Measurements from ENCODE around the gene VWF. TPM values are rescaled to one million over a fixed set of nuclear protein-coding genes. Genes with fewer than 3 reads are reported as not detected.

The VWF gene
- total and polyA plus RNA-seq, 2 experiments from 2014 or later = 0.42 to 0.56 TPM

DNA sequence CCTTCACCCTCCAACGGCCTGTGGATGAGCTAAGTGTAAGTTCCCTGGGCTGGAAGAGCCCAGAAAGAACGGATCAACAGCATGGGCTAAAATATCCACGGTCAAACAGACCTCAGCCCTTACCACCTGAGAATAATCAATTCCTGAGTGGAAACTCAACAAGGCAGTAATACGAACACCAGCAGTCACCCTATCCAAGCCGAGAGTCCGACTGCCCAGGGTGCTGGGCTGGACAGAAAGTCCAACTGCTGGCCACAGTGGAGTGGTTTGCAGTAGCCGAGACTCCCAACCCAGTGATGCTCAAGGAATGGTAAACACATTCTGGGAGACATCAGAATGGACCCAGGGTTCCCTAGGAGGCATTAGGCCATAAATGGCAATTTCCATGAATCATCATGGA lies 216.2 kb downstream of the VWF start:
- H3K27ac Mint-ChIP-seq = no peak overlapping the region
- no peaks in the 10 kb centered on the region for H3K27me3 ChIP-seq (ENCODE audit: insufficient read depth)
- H3K4me2 ChIP-seq = no peak overlapping the region
- ATAC-seq (no peak), DNase-seq (ENCODE audit: low spot score) (no peak)
- no peak overlapping the region for H3K4me3 Mint-ChIP-seq
- no peaks in the 10 kb centered on the region for H3F3A ChIP-seq (replicated peaks; ENCODE audit: low read depth)
- H3K36me3 ChIP-seq (ENCODE audit: insufficient read depth) = no peaks in the 10 kb centered on the region
- no peak overlapping the region for H3K27ac ChIP-seq (ENCODE audit: low read depth)
- H3K9me2 ChIP-seq (ENCODE audit: insufficient read depth) = no peaks in the 10 kb centered on the region
- peaks cover 2% of the 10 kb centered on the region; the same call in 1 of the 3 replicates for H3K4me1 Mint-ChIP-seq
- TF ChIP-seq STAT1 (IDR thresholded peaks at IDR 0.05; ENCODE audit: unreplicated experiment) (no peak), ZNF114 (CRISPR knock-in tag; IDR thresholded peaks at IDR 0.05) (no peak), EZH2phosphoT487 (IDR thresholded peaks at IDR 0.05; ENCODE audit: unreplicated experiment) (no peak), NANOG (IDR thresholded peaks at IDR 0.05; ENCODE audit: borderline replicate concordance) (no peak), ZNF331 (CRISPR knock-in tag; IDR thresholded peaks at IDR 0.05; ENCODE audit: low read depth) (no peak), POLR2AphosphoS5 (IDR thresholded peaks at IDR 0.05; ENCODE audit: low read depth) (no peak), CREB1 (CRISPR knock-in tag; IDR thresholded peaks at IDR 0.05; ENCODE audit: low read depth) (no peak), EZH2 (IDR thresholded peaks at IDR 0.05; ENCODE audit: low read depth, unreplicated experiment) (no peak), JUNB (IDR thresholded peaks at IDR 0.05; ENCODE audit: unreplicated experiment) (no peak)
- TF ChIP-seq, protein P1, sequence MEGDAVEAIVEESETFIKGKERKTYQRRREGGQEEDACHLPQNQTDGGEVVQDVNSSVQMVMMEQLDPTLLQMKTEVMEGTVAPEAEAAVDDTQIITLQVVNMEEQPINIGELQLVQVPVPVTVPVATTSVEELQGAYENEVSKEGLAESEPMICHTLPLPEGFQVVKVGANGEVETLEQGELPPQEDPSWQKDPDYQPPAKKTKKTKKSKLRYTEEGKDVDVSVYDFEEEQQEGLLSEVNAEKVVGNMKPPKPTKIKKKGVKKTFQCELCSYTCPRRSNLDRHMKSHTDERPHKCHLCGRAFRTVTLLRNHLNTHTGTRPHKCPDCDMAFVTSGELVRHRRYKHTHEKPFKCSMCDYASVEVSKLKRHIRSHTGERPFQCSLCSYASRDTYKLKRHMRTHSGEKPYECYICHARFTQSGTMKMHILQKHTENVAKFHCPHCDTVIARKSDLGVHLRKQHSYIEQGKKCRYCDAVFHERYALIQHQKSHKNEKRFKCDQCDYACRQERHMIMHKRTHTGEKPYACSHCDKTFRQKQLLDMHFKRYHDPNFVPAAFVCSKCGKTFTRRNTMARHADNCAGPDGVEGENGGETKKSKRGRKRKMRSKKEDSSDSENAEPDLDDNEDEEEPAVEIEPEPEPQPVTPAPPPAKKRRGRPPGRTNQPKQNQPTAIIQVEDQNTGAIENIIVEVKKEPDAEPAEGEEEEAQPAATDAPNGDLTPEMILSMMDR (conservative IDR thresholded peaks at IDR 0.05; ENCODE audit: low read depth in 2 of 2) = no peak
- TF ChIP-seq, protein P2, sequence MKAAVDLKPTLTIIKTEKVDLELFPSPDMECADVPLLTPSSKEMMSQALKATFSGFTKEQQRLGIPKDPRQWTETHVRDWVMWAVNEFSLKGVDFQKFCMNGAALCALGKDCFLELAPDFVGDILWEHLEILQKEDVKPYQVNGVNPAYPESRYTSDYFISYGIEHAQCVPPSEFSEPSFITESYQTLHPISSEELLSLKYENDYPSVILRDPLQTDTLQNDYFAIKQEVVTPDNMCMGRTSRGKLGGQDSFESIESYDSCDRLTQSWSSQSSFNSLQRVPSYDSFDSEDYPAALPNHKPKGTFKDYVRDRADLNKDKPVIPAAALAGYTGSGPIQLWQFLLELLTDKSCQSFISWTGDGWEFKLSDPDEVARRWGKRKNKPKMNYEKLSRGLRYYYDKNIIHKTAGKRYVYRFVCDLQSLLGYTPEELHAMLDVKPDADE (IDR thresholded peaks at IDR 0.05) = no peak
- TF ChIP-seq, protein P3, sequence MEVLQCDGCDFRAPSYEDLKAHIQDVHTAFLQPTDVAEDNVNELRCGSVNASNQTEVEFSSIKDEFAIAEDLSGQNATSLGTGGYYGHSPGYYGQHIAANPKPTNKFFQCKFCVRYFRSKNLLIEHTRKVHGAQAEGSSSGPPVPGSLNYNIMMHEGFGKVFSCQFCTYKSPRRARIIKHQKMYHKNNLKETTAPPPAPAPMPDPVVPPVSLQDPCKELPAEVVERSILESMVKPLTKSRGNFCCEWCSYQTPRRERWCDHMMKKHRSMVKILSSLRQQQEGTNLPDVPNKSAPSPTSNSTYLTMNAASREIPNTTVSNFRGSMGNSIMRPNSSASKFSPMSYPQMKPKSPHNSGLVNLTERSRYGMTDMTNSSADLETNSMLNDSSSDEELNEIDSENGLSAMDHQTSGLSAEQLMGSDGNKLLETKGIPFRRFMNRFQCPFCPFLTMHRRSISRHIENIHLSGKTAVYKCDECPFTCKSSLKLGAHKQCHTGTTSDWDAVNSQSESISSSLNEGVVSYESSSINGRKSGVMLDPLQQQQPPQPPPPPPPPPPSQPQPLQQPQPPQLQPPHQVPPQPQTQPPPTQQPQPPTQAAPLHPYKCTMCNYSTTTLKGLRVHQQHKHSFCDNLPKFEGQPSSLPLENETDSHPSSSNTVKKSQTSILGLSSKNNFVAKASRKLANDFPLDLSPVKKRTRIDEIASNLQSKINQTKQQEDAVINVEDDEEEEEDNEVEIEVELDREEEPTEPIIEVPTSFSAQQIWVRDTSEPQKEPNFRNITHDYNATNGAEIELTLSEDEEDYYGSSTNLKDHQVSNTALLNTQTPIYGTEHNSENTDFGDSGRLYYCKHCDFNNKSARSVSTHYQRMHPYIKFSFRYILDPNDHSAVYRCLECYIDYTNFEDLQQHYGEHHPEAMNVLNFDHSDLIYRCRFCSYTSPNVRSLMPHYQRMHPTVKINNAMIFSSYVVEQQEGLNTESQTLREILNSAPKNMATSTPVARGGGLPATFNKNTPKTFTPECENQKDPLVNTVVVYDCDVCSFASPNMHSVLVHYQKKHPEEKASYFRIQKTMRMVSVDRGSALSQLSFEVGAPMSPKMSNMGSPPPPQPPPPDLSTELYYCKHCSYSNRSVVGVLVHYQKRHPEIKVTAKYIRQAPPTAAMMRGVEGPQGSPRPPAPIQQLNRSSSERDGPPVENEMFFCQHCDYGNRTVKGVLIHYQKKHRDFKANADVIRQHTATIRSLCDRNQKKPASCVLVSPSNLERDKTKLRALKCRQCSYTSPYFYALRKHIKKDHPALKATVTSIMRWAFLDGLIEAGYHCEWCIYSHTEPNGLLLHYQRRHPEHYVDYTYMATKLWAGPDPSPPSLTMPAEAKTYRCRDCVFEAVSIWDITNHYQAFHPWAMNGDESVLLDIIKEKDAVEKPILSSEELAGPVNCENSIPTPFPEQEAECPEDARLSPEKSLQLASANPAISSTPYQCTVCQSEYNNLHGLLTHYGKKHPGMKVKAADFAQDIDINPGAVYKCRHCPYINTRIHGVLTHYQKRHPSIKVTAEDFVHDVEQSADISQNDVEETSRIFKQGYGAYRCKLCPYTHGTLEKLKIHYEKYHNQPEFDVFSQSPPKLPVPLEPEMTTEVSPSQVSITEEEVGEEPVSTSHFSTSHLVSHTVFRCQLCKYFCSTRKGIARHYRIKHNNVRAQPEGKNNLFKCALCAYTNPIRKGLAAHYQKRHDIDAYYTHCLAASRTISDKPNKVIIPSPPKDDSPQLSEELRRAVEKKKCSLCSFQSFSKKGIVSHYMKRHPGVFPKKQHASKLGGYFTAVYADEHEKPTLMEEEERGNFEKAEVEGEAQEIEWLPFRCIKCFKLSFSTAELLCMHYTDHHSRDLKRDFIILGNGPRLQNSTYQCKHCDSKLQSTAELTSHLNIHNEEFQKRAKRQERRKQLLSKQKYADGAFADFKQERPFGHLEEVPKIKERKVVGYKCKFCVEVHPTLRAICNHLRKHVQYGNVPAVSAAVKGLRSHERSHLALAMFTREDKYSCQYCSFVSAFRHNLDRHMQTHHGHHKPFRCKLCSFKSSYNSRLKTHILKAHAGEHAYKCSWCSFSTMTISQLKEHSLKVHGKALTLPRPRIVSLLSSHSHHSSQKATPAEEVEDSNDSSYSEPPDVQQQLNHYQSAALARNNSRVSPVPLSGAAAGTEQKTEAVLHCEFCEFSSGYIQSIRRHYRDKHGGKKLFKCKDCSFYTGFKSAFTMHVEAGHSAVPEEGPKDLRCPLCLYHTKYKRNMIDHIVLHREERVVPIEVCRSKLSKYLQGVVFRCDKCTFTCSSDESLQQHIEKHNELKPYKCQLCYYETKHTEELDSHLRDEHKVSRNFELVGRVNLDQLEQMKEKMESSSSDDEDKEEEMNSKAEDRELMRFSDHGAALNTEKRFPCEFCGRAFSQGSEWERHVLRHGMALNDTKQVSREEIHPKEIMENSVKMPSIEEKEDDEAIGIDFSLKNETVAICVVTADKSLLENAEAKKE (CRISPR knock-in tag; IDR thresholded peaks at IDR 0.05) = no peak
- TF ChIP-seq, protein P4, sequence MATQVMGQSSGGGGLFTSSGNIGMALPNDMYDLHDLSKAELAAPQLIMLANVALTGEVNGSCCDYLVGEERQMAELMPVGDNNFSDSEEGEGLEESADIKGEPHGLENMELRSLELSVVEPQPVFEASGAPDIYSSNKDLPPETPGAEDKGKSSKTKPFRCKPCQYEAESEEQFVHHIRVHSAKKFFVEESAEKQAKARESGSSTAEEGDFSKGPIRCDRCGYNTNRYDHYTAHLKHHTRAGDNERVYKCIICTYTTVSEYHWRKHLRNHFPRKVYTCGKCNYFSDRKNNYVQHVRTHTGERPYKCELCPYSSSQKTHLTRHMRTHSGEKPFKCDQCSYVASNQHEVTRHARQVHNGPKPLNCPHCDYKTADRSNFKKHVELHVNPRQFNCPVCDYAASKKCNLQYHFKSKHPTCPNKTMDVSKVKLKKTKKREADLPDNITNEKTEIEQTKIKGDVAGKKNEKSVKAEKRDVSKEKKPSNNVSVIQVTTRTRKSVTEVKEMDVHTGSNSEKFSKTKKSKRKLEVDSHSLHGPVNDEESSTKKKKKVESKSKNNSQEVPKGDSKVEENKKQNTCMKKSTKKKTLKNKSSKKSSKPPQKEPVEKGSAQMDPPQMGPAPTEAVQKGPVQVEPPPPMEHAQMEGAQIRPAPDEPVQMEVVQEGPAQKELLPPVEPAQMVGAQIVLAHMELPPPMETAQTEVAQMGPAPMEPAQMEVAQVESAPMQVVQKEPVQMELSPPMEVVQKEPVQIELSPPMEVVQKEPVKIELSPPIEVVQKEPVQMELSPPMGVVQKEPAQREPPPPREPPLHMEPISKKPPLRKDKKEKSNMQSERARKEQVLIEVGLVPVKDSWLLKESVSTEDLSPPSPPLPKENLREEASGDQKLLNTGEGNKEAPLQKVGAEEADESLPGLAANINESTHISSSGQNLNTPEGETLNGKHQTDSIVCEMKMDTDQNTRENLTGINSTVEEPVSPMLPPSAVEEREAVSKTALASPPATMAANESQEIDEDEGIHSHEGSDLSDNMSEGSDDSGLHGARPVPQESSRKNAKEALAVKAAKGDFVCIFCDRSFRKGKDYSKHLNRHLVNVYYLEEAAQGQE (IDR thresholded peaks at IDR 0.05; ENCODE audit: unreplicated experiment) = no peak
- no peaks in the 10 kb centered on the region for H3K4me1 ChIP-seq (ENCODE audit: insufficient read depth)
- H2AFZ ChIP-seq = no peak overlapping the region
- no peaks in the 10 kb centered on the region for H4K20me1 ChIP-seq (replicated peaks; ENCODE audit: insufficient read depth)
- H3K36me3 Mint-ChIP-seq (ENCODE audit: low read depth) = no peaks in the 10 kb centered on the region
- no peaks in the 10 kb centered on the region for H3K9me3 Mint-ChIP-seq
- no peak overlapping the region for H3K4me3 ChIP-seq
- H3K27me3 Mint-ChIP-seq (ENCODE audit: insufficient read depth, low read depth, poor library complexity) = no peaks in the 10 kb centered on the region
- H3K79me2 ChIP-seq (replicated peaks; ENCODE audit: insufficient read depth) = no peaks in the 10 kb centered on the region
